Cerebellar nuclear complex (tissue), 1 donor: ENCODE measurements around the gene FNTB.

Experiments used
- DNase-seq, 2 experiments: peaks; one replicate each; lab custom pipeline; 2025; lab: John Stamatoyannopoulos, UW

Gene FNTB

DNA sequence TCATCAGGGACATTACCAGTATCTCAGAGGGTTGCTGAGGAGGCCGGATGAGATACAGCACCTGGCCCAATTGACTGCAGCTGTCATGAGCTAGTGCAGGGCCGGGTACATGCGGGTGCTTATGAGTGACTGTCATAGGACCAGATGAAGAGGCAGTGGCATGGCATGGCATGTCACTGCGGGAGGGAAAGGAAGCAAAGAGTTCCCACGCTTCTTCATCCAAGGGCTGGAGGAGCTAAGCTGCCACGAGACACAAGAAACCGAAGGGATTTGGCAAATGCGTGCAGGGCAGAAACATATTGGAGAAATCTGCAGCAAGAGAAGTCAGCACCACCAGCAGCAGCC is 33.4 kb upstream of the FNTB start:
- DNase-seq: no peak

DNA sequence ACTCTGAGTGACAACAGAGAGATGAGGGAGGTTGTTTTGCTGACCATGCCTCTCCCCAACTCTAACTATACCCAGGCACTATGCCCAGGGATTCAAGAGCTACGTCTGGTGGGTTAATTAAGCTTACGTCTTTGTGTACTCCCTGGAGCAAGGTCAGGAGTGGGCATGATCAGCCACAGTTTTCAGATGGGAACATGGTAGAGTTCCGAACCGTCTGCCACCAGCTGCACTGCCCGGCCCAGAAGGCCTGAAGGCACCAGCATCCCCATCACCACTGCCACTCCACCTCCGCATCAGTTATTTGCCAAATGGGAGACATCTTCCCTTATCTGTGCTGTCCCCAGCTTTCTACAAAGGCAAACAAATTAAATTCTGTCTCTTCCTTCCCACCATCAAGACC is 33.0 kb upstream of the FNTB start:
- DNase-seq: no peak

DNA sequence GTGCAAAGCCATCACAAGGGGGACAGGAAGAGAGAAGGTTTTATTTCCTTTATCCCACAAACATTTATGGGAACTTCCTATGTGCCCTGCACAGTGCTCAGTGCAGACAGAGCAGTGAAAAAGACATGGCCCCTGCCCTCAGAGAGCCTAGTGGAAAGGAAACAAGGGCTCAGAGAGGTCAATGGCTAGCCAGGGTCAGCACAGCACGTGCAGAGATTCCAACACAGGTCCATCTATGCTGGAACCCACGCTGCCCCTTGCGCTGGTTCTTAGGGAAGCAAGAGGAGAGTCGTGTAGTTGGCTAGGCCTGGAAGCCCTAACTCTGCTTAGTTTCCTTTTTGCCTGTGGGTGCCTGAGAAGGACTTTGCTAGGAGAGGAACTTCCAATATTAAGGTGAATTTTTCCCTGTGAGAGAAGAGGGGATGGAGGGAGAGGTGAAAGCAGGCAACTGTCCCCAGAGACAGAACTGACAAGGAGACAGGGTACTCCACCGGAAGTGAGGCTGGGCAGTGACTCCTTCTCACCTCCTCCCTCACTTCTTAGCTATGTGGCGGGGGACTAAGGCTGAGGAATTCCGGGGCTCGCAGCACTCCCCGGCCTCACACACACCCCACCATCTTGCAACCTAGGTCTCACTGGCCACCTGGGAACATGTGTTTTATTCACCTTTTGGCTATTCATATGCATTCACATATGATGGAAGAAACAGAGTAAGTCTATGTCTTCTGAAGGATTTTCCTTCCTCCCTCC is 32.0 kb upstream of the FNTB start:
- DNase-seq: no peak

DNA sequence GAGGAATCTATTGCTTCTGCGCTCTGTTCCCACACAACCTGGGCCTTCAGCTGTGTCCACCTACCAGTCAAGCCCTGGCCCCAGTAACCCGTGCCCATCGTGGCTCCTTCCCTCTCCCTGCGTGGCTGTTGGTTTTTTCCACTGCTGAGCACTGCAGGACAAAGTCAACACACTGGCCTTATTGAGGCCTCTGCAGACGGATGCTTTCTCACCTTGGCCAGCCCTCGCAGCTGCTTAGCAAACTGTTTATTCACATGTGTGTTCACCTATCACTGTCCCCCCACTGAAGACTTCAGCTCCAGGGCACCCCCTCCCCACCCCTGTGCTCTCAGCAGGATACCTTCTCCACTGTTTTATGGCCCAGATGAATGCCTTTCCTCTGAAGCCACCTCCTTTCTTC is 31.4 kb upstream of the FNTB start:
- peak in 1 of 2 experiments; percentile 37 for DNase-seq

DNA sequence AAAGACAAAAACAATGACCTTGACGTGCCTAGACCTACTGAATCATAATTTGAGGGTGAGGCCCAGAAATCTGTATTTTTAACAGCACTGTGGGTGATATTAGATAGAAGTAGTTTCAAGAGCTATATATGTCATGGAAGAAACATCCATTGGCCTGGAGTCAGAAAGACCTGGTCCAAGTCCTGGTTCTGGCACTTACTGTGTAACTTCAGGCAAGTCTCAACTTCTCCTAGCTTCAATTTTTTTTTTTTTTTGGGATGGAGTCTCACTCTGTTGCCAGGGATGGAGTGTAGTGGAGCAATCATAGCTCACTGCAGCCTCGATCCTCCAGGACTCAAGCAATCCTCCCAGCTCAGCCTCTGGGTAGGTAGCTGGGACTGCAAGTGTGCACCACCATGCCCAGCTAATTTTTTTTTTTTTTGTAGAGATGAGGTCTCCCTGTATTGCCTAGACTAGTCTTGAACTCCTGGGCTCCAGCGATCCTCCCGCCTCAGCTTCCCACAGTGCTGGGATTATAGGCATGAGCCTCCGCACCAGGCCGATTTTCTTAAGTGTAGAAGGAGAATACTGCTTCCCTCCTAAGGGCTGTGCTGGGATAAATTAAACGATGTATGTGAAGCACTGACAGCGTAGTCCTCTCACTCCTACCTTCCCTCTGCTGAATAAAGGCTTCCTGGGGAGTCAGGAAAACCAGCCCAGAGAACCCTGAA is 29.8 kb upstream of the FNTB start:
- DNase-seq: no peak

DNA sequence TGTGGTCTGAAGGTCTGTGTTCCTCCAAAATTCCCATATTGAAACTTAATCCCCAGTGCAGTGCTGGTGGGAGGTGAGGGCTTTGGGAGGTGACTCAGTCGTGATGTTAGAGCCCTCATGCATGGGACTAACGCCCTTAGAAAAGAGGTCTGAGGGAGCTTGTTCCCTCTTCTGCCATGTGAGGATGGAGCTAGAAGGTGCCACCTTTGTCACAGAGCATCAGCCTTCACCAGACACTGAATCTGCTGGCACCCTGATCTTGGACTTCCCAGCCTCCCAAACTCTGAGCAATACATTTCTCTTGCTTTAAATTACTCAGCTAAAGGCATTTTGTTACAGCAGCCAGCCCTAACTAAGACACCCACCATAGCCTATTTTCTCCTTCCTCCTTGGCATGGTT is 28.5 kb upstream of the FNTB start:
- no peak for DNase-seq

DNA sequence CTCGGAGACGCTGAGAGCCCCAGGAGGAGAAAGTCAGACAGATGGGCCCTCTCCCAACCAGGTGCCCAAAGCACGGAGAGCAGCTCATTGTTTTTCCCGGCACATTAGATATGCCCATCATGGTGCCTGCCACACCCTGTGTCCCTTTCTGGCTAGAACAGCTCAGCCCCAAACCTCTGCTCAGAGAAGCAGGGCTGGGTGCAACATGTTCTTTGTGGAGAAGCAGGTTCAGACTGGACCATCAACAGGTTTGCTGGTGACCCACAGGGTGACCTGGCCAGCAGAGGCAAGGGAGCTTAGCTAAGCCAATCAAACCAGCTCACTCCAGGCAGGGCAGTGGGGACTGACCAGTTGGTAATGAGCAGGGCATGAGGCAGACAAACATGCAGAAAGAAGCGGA is 28.0 kb upstream of the FNTB start:
- no peak for DNase-seq

DNA sequence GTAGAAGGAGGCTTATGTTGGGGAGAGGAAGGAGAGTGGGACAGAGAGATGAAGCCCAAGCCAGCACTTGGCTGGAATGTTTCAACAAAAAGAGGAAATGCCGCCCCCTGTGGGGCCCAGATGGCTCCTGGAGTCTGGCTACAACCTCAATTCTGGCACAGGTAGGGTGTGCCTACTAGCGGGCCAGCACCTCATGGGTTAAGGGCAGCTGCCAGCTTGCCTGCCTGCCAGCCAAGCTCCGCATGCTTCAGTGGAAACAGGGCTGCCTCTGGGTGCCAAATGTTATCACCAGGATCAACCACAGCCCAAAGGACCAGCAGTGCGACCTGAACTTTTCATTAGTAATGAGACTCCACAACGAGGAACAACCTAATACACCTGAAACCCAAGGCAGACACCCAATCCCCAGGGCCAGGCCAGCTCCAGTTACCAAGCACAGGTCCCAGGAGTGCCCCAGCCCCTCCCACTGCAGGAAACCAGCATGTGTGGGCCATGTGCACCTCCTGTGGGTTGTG is 25.9 kb upstream of the FNTB start:
- DNase-seq: peak; percentile 73 to 97

DNA sequence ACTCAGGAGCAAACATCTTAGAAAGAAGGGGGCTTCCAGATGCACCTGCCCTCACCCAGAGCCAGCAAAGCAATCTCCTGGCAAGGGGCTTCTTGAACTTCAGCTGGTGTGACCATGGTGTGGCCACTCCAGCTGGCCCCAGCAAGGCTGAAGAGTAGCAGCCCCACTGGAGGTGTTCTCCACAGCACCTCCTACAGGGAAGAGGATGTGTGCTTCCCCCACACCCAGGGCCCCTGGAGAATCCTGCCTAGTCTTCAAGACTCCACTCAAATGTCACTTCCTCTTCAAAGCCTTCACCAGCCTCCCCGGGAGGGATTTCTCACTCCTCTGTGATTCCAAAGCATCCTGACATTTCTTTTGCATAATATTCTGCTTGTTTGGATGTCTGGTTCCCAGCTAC is 23.1 kb upstream of the FNTB start:
- DNase-seq: no peak

DNA sequence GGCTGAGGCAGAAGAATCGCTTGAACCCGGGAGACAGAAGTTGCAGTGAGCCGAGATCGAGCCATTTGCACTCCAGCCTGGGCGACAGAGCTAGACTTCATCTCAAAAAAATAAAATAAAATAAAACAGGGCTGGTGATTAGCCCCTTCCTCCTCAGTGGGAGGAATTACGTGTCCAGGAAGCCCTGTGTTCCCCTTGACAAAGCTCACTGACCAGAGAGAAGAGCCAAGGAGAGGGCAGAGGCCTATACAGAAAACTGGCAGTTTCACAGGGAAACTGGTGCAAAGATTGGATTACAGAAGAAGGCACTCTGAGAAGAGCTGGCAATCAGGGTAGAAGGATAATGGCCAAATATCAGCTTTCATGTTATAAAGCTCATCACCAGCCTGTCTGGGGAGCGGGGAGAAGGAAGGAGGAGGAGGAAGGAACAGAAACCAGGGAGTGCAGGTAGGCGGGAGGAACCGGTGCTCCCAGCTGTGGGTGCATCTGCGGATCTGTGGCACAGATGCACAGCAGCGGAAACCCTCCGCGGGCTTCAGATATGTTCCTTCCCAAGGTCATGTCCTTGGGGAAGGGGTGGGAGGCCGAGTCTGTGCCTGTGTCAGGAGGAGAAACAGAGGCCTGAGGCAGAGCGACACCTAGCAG is 21.2 kb upstream of the FNTB start:
- DNase-seq: no peak

DNA sequence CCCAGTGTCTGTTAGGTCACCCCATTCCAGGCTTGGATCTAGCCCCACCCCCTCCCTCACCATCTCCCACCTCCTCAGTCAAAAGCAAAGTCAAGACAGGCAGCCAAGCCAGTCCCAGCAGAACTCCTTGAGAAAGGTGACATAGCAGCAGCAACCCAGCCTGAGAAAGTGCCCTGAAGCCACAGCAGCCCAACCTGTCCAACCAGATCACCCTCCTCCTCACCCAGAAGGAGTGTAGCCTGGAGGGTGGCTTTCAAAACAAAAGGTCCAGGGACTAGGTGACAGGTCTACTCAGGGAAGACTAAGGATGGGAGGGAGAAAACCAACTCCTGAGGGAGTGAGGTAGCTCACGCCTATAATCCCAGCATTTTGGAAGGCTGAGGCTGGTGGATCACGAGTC is 19.7 kb upstream of the FNTB start:
- DNase-seq: no peak

DNA sequence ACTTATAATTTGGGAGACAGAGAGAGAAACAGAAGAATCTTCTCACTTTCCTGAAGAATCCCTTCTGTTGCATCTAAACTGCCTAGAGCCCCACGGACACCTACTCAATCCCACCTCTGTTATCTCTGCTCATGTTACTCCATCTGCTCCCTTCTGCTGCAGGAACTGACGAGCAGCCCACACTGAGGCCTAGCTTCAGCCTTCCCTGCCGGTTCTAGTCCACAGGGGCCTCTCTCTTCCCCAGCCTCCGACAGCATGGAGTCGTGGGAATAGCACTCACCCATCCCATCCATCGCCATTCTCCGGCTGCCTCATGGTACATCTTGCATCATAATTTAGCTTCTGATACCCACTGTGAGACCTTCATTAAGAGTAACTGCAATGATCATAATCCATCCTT is 18.5 kb upstream of the FNTB start:
- DNase-seq: no peak

DNA sequence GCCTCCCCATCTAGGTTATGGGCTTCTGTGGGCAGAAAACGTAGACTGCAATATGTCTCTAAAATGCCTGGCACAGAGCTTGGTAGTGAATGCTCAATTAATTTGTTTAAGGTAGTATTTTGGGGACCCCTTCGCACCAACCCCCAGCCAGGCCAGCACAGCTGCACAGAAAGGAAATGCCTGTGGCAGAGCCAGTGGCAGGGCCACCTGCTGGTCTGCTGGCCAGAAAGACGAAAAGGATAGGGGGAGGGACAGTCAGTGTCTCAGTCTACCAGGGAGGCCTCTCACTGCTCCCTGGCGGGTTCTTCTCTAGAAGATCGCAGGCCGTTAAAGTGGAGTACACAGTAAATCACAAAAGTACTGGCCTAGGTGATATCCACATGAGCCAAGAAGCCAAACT is 18.0 kb upstream of the FNTB start:
- DNase-seq: no peak

DNA sequence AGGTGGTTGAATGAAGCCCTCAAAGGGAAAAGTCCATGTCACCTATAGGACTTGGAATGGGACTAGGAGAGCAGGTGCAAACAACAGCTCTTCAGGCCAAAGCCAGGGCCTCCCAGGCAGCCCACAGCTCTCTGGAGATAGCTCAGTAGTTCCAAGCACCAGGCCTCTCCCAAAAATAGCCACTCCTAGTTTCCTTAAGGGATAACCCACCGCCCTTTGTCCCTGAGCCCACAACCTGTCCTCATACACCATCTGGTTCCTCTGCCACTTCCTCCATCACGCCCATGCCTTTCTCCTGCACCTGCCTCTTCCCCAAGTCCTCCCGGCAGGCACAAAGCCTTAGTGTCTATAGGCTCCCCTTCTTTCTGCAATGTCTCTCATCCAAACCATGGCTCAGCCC is 16.7 kb upstream of the FNTB start:
- DNase-seq: no peak

DNA sequence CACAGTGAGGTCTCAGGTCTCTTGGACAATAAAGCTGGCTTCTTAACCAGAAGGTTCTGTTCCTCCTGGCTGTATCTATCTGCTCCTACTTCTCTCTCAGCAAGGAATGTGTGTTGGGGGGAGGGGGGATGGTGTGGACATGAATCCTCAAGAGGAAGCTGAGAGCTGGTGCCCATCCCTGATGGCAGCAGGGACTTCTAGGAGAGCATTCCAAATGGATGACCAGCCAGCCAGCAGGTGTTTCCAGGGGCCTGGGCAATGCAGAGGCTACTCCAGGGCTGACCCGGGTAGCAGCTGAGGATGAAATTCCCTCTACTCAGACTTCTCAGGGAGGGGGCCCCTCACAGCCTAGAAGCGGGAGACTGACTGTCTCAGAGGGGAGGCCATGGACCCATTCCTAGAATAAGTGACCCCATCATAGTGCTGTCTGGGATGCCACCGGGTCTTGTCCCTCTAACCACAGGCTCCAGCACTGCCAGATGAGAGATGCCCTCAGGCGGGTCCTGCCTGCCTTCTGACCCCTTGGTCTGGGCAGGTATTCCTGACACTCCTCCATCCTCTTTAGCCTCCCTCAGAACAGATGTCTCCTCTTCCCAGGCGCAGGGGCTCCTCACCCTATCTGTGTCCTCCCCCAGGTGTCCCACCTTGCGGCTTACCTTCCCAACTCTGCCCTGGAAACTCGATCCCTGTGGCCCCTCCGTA is 15.8 kb upstream of the FNTB start:
- DNase-seq: peak in 1 of 2 experiments; percentile 9

DNA sequence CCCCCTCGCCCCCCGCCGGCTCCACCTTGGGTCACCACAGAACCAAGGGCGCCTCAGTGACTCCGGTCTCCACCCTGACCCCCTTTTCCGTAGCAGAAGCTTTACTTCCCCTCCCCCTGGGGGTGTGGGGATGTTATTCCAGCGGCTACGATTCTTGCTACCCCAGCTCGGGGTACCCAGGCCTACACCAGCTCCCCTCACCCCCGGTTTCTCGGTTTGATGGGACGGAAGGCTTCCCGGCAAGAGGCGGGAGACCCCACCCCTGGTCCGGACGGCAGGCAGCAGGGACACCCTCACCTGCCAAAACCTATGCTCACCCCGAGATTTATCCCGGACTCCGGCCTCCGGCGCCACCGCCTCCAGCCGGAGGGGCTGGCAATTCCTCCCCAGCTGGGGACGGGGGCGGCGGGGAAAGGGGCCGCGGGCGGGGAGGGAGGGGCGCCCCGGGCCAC is 15.2 kb upstream of the FNTB start:
- DNase-seq: no peak

DNA sequence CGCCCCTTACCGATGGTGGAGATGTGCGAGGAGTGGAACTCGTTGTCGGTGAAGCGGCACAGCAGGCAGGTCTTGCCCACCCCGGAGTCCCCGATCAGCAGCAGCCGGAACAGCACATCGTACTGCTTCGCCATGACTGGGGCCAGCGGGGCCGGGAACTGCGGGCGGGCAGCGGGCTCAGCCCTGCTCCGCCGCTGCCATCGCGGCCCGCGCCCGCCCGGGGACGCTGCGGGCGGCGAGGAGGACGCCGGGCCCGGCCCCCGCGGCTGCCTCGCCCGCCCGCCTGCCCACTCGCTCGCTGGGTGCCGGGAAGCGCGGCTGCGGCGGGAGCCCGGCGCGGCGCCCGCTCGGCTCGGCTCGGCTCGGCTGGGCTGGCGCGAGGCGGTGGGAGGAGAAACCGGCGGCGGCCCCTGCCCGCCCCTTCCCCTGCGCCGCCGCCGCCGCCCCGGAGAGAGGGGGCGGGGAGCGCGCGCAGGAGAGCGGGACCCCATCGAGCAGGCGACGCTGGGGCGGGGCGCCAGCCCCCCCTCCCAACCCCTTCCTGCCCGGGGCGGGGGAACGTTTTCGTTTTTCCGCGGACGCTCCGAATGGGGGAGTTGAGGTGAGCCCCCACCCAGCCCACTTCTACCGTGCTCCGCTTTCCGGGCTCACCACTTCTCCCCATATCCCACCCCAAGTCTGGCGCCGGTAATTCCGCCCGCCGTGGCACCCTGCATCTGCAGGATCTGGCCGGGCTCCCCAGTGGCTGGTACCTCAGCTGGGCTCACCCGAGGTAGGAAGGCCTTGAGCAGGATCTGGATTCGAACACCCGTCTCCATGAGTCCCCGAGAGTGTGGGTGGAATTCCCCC is 14.5 kb upstream of the FNTB start, which contains the start of gene RAB15:
Gene RAB15, minus strand, starts transcription at position 394 of the 849 bp plus-strand sequence. Its CDS starts 260 bp downstream, at position 134.
- DNase-seq: no peak

DNA sequence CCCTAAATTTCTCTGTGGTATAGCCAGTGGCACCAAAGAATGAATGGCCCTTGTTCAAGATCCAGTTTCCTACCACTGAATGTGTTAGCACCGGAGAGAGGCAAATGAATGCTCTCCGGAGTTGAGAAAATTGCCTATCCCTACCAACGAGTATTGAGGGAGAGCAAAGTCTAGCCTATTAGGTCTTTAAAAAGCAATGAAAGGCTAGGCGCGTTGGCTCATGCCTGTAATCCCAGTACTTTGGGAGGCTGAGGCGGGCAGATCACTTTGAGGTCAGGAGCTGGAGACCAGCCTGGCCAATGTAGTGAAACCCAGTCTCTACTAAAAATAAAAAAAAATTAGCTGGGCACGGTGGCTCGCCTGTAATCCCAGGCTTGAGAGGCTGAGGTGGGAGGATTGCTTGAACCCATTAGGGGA is 13.7 kb upstream of the FNTB start:
- peak in 1 of 2 experiments; percentile 23 for DNase-seq

DNA sequence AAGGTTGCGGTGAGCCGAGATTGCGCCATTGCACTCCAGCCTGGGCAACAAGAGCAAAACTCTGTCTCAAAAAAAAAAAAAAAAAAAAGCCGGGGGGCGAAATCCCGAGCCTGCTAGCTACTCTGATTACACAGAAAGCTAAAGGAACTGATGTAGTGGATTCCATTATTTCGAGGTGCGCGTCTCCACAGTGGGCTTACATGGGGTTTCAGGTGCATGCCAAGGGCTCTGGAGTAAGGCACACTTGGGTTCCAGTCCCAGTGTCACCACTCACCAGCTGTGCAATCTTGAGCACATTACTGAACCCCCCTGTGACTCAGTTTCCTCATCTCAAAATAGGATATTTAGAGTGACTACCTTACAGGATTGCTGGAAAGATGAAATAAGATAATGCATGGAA is 12.9 kb upstream of the FNTB start:
- no peak for DNase-seq

DNA sequence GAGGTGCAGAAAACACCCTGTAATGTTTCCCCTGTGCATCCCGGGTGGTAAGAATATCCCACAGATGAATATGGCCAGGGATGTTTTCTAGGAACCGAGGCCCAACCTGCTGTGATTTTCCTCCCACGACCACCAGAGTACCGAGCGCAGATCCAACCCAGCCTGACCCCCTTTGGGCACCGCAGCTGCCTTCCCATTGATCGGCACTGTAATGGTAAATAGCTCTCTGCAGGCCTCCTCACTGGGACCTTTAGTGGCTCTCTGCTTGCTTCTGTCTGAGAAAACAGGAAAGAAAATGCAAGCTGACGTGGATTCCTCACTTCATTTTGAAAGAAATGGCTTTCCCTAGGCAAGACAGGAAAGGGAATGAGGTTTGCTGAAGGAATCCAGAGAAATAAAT is 12.1 kb upstream of the FNTB start:
- no peak for DNase-seq

DNA sequence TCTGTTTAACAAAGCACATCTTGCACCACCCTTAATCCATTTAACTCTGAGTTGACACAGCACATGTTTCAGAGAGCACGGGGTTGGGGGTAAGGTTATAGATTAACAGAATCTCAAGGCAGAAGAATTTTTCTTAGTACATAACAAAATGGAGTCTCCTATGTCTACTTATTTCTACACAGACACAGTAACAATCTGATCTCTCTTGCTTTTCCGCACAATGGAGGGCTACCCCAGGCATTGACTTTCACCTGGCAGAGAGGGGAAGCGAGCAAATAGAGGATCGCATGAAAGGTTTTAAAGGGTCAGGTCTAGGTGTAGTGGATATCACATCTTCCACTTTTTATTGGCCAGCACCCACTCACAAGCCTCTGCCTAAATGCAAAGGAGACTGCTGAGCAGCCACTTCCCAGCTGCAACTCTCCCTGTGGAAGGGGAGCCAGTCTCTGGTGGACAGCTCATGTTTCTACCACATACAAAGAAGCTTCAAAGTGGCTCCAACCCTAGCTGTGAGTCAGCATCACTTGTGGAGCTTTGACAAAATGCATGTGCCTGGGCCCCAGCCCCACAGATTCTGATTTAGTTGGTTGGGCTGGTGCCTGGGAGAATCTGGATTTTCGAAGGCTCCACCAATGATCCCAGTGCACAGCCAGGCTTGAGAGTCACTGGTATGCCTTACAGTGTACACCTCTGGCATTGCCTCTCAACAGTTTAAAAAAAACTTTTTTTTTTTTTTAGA is 7.2 kb upstream of the FNTB start:
- no peak for DNase-seq
